Prostate gland (tissue), 2 donors: ENCODE measurements around the gene MDH2.

Source experiments
- POLR2AphosphoS5 ChIP-seq: sonication (generic); formaldehyde crosslinking; IDR thresholded peaks from one replicate; pipeline ENCODE4 v1.6.1; 2017; ENCODE audit warnings: antibody characterized with exemption
- TF ChIP-seq, protein P1 (sequence below), 4 experiments: fragments of 200-600 bp in 2 of 4; fragments of 450-650 bp in 2 of 4; sonication (generic) in 2 of 4; IDR thresholded peaks; 1 replicate in 3 of 4; 2 replicates in 1 of 4; pipeline ENCODE4 v1.5.1; 2016 to 2019; ENCODE audit warnings: antibody characterized with exemption in 4 of 4, mild to moderate bottlenecking in 2 of 4, moderate library complexity in 2 of 4

DNA sequence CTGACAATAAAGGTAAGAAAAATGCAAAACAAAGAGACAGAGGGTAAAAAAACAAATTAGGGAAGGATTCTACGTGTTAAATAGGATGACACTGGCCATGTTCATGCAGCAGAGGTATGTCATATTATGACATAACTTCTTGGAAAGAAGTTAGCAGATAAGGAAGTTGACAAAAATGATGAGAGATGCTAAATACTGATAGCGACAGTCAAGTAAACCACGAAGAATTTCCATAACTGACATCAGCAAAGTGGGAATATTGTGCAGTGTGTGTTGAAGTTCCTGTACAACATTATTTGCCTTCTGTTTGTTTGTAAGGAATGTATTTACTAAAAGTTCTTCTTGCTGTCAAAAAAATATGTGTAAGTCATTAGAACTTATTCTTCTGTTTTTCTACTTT lies 29.5 kb downstream of the MDH2 start:
- TF ChIP-seq POLR2AphosphoS5 = no peak
- TF ChIP-seq, protein P1, sequence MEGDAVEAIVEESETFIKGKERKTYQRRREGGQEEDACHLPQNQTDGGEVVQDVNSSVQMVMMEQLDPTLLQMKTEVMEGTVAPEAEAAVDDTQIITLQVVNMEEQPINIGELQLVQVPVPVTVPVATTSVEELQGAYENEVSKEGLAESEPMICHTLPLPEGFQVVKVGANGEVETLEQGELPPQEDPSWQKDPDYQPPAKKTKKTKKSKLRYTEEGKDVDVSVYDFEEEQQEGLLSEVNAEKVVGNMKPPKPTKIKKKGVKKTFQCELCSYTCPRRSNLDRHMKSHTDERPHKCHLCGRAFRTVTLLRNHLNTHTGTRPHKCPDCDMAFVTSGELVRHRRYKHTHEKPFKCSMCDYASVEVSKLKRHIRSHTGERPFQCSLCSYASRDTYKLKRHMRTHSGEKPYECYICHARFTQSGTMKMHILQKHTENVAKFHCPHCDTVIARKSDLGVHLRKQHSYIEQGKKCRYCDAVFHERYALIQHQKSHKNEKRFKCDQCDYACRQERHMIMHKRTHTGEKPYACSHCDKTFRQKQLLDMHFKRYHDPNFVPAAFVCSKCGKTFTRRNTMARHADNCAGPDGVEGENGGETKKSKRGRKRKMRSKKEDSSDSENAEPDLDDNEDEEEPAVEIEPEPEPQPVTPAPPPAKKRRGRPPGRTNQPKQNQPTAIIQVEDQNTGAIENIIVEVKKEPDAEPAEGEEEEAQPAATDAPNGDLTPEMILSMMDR (IDR thresholded peaks at IDR 0.05) = no peak
